Mesendoderm (in vitro differentiated cells): ENCODE data around the gene TFF3.

Source experiments
- DNase-seq: peaks from one replicate; pipeline ENCODE4 v3.0.0; 2013
- H2AK5ac ChIP-seq: 2 replicates; pipeline ENCODE4 v1.6.1; 2013; ENCODE audit warnings: low read length, inconsistent platforms
- H2BK120ac ChIP-seq: 2 replicates; pipeline ENCODE4 v1.6.1; 2013; ENCODE audit warnings: low read depth, mild to moderate bottlenecking, low read length, moderate library complexity, mixed read lengths
- H2BK15ac ChIP-seq: replicated peaks from 2 replicates; pipeline ENCODE4 v1.6.1; 2013; ENCODE audit warnings: low read depth, mild to moderate bottlenecking, moderate library complexity
- H2BK5ac ChIP-seq: 2 replicates; pipeline ENCODE4 v1.6.1; 2013; ENCODE audit warnings: low read length, inconsistent platforms
- H3K18ac ChIP-seq: 2 replicates; pipeline ENCODE4 v1.6.1; 2013; ENCODE audit warnings: mild to moderate bottlenecking, low read length, mixed read lengths
- H3K23ac ChIP-seq: one replicate; pipeline ENCODE4 v1.6.1; 2013; ENCODE audit warnings: low read length
- H3K27ac ChIP-seq: 2 replicates; pipeline ENCODE4 v1.5.1; 2013; ENCODE audit warnings: low read depth, mild to moderate bottlenecking, inconsistent platforms, low read length, moderate library complexity
- H3K27me3 ChIP-seq: 2 replicates; pipeline ENCODE4 v1.6.1; 2013; ENCODE audit warnings: low read length, control low read depth, mild to moderate bottlenecking, inconsistent platforms; ENCODE audit not compliant: insufficient read depth, poor library complexity
- H3K36me3 ChIP-seq: 2 replicates; pipeline ENCODE4 v1.6.1; 2013; ENCODE audit warnings: low read length, inconsistent platforms; ENCODE audit not compliant: control insufficient read depth, insufficient read depth
- H3K4ac ChIP-seq: one replicate; pipeline ENCODE4 v1.6.1; 2013; ENCODE audit warnings: low read depth, mild to moderate bottlenecking, low read length, moderate library complexity
- H3K4me1 ChIP-seq: 2 replicates; pipeline ENCODE4 v1.6.1; 2013; ENCODE audit warnings: low read depth, low read length, inconsistent platforms; ENCODE audit not compliant: control insufficient read depth
- H3K4me2 ChIP-seq: 2 replicates; pipeline ENCODE4 v1.6.1; 2013; ENCODE audit warnings: low read length
- H3K4me3 ChIP-seq: 2 replicates; pipeline ENCODE4 v1.5.1; 2013; ENCODE audit warnings: mild to moderate bottlenecking, low read length
- H3K56ac ChIP-seq: one replicate; pipeline ENCODE4 v1.6.1; 2013; ENCODE audit warnings: low read length
- H3K79me1 ChIP-seq: 2 replicates; pipeline ENCODE4 v1.6.1; 2013; ENCODE audit warnings: low read length, inconsistent platforms
- H3K79me2 ChIP-seq: 2 replicates; pipeline ENCODE4 v1.6.1; 2013; ENCODE audit warnings: mild to moderate bottlenecking, low read length; ENCODE audit not compliant: control insufficient read depth, insufficient read depth
- H3K9ac ChIP-seq: 2 replicates; pipeline ENCODE4 v1.6.1; 2013; ENCODE audit warnings: low read length, inconsistent platforms
- H4K5ac ChIP-seq: one replicate; pipeline ENCODE4 v1.6.1; 2013; ENCODE audit warnings: low read length
- H4K8ac ChIP-seq: one replicate; pipeline ENCODE4 v1.6.1; 2013; ENCODE audit warnings: low read depth, mild to moderate bottlenecking, control low read depth, low read length, moderate library complexity
- WGBS: extraction: QIAGEN DNeasy Blood & Tissue Kit; methylation state at CpG from one replicate; pipeline ENCODE4 v1.1.7; 2013; ENCODE audit warnings: low lambda C conversion rate, missing lambda C conversion rate; ENCODE audit not compliant: insufficient coverage; ENCODE audit errors: extremely low coverage; 5-methylcytosine and 5-hydroxymethylcytosine counted together

Gene TFF3

GRCh38 chr21:42286416-42286815 lies 28.8 kb downstream of the TFF3 start:
- no peak overlapping the region for H3K9ac ChIP-seq
- no peak overlapping the region for H3K27ac ChIP-seq
- no peak overlapping the region for H3K18ac ChIP-seq
- no peaks in the 10 kb centered on the region for H3K4me1 ChIP-seq
- no peak overlapping the region for H4K5ac ChIP-seq
- H2BK120ac ChIP-seq, result no peak overlapping the region
- DNase-seq, result no peak
- WGBS, result no CpG with 5 or more reads among the region's 12 CpGs
- H2BK15ac ChIP-seq, result no peak overlapping the region
- H2AK5ac ChIP-seq, result no peak overlapping the region
- H4K8ac ChIP-seq, result no peak overlapping the region
- H3K27me3 ChIP-seq, result no peaks in the 10 kb centered on the region
- no peak overlapping the region for H3K4ac ChIP-seq
- H3K56ac ChIP-seq, result no peak overlapping the region
- no peak overlapping the region for H3K4me3 ChIP-seq
- H3K79me1 ChIP-seq, result no peaks in the 10 kb centered on the region
- H3K79me2 ChIP-seq, result no peaks in the 10 kb centered on the region
- no peak overlapping the region for H2BK5ac ChIP-seq
- H3K36me3 ChIP-seq, result no peaks in the 10 kb centered on the region
- no peak overlapping the region for H3K23ac ChIP-seq
- H3K4me2 ChIP-seq, result no peak overlapping the region

- Histone ChIP-seq H3K79me2 (no peaks in the 10 kb centered on the region), H3K23ac (no peak overlapping the region), H2BK5ac (no peak overlapping the region), H3K27me3 (no peaks in the 10 kb centered on the region), H3K4ac (no peak overlapping the region), H4K8ac (no peak overlapping the region), H3K27ac (no peak overlapping the region), H4K5ac (no peak overlapping the region), H3K79me1 (no peaks in the 10 kb centered on the region), H2BK15ac (no peak overlapping the region), H2AK5ac (no peak overlapping the region), H3K36me3 (no peaks in the 10 kb centered on the region), H3K9ac (no peak overlapping the region), H3K56ac (no peak overlapping the region), H3K4me3 (no peak overlapping the region), H3K4me1 (no peaks in the 10 kb centered on the region), H3K4me2 (no peak overlapping the region), H3K18ac (no peak overlapping the region), H2BK120ac (no peak overlapping the region)
- WGBS, result no CpG with 5 or more reads among the region's 13 CpGs
- no peak for DNase-seq
Measured at GRCh38 chr21:42285569-42286245, 29.5 kb downstream of the TFF3 start.

GRCh38 chr21:42282715-42283114 lies 32.5 kb downstream of the TFF3 start:
- Histone ChIP-seq H3K27ac (no peak overlapping the region), H3K56ac (no peak overlapping the region), H4K8ac (no peak overlapping the region), H3K79me2 (no peaks in the 10 kb centered on the region), H3K4ac (no peak overlapping the region), H2AK5ac (no peak overlapping the region), H3K36me3 (no peaks in the 10 kb centered on the region), H3K79me1 (no peaks in the 10 kb centered on the region), H2BK15ac (no peak overlapping the region), H3K4me3 (no peak overlapping the region), H3K27me3 (no peaks in the 10 kb centered on the region), H3K18ac (no peak overlapping the region), H3K9ac (no peak overlapping the region), H3K4me1 (no peaks in the 10 kb centered on the region), H2BK5ac (no peak overlapping the region), H4K5ac (no peak overlapping the region), H2BK120ac (no peak overlapping the region), H3K4me2 (no peak overlapping the region), H3K23ac (no peak overlapping the region)
- WGBS, result no CpG with 5 or more reads among the region's 12 CpGs
- DNase-seq, result no peak

GRCh38 chr21:42282021-42282420 lies 33.2 kb downstream of the TFF3 start:
- H2BK5ac ChIP-seq, result no peak overlapping the region
- H2BK15ac ChIP-seq, result no peak overlapping the region
- no peak overlapping the region for H3K4me2 ChIP-seq
- no peaks in the 10 kb centered on the region for H3K4me1 ChIP-seq
- H2AK5ac ChIP-seq, result no peak overlapping the region
- no peak overlapping the region for H3K9ac ChIP-seq
- H3K56ac ChIP-seq, result no peak overlapping the region
- H3K4me3 ChIP-seq, result no peak overlapping the region
- H2BK120ac ChIP-seq, result no peak overlapping the region
- H3K79me1 ChIP-seq, result no peaks in the 10 kb centered on the region
- WGBS, result no CpG with 5 or more reads among the region's 18 CpGs
- no peak overlapping the region for H4K5ac ChIP-seq
- no peak overlapping the region for H3K18ac ChIP-seq
- no peak for DNase-seq
- H3K27me3 ChIP-seq, result no peaks in the 10 kb centered on the region
- no peaks in the 10 kb centered on the region for H3K79me2 ChIP-seq
- no peaks in the 10 kb centered on the region for H3K36me3 ChIP-seq
- no peak overlapping the region for H4K8ac ChIP-seq
- H3K23ac ChIP-seq, result no peak overlapping the region
- no peak overlapping the region for H3K4ac ChIP-seq
- H3K27ac ChIP-seq, result no peak overlapping the region

- H2AK5ac ChIP-seq, result no peak overlapping the region
- H3K18ac ChIP-seq, result no peak overlapping the region
- no peak overlapping the region for H2BK5ac ChIP-seq
- no peaks in the 10 kb centered on the region for H3K79me1 ChIP-seq
- no peak overlapping the region for H3K4me2 ChIP-seq
- H3K9ac ChIP-seq, result no peak overlapping the region
- H3K27me3 ChIP-seq, result no peaks in the 10 kb centered on the region
- no peak overlapping the region for H3K4ac ChIP-seq
- H3K56ac ChIP-seq, result no peak overlapping the region
- no peak overlapping the region for H3K4me3 ChIP-seq
- WGBS, result no CpG with 5 or more reads among the region's 12 CpGs
- no peak overlapping the region for H2BK120ac ChIP-seq
- no peaks in the 10 kb centered on the region for H3K36me3 ChIP-seq
- H4K5ac ChIP-seq, result no peak overlapping the region
- no peaks in the 10 kb centered on the region for H3K79me2 ChIP-seq
- no peaks in the 10 kb centered on the region for H3K4me1 ChIP-seq
- no peak overlapping the region for H3K27ac ChIP-seq
- no peak for DNase-seq
- H2BK15ac ChIP-seq, result no peak overlapping the region
- no peak overlapping the region for H4K8ac ChIP-seq
- H3K23ac ChIP-seq, result no peak overlapping the region
Measured at GRCh38 chr21:42281181-42281680, 34.0 kb downstream of the TFF3 start.
